Fibroblast of pulmonary artery (primary cell): ENCODE measurements around the gene SYNJ1.

Experiments used
- DNase-seq: peaks from one replicate; pipeline ENCODE4 v3.0.0-alpha.2; 2010; ENCODE audit warnings: low read depth
- H3K4me3 ChIP-seq: replicated peaks from 2 replicates; pipeline ENCODE4 v1.5.1; 2011; ENCODE audit warnings: low read depth, mild to moderate bottlenecking, control low read depth, low read length, moderate library complexity
- TF ChIP-seq, protein P1 (sequence below): IDR thresholded peaks from 2 replicates; pipeline ENCODE4 v1.5.1; 2011; ENCODE audit warnings: mild to moderate bottlenecking, control low read depth, low read length, inconsistent platforms; ENCODE audit errors: missing control alignments

Gene SYNJ1

DNA sequence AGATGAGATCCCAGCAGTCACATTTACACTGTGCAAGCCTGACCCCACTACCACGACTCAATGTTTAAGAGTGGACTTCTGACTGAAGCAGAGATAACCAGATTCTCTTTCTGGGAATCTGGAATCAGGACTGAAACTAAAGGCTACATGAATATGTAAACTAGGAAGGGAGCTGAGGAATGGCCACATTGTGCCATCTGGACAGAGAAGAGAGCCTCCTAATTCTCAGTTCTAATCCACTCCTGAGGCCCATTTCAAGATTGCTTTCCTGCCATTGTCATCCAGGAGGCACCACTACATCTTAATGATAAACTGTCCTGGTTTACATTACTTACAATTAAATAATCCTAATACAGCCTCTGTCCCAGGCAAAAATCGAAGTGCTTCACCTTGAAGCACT, 37.2 kb upstream of the SYNJ1 start:
- TF ChIP-seq, protein P1, sequence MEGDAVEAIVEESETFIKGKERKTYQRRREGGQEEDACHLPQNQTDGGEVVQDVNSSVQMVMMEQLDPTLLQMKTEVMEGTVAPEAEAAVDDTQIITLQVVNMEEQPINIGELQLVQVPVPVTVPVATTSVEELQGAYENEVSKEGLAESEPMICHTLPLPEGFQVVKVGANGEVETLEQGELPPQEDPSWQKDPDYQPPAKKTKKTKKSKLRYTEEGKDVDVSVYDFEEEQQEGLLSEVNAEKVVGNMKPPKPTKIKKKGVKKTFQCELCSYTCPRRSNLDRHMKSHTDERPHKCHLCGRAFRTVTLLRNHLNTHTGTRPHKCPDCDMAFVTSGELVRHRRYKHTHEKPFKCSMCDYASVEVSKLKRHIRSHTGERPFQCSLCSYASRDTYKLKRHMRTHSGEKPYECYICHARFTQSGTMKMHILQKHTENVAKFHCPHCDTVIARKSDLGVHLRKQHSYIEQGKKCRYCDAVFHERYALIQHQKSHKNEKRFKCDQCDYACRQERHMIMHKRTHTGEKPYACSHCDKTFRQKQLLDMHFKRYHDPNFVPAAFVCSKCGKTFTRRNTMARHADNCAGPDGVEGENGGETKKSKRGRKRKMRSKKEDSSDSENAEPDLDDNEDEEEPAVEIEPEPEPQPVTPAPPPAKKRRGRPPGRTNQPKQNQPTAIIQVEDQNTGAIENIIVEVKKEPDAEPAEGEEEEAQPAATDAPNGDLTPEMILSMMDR, result no peak
- no peak overlapping the region for H3K4me3 ChIP-seq
- no peak for DNase-seq

DNA sequence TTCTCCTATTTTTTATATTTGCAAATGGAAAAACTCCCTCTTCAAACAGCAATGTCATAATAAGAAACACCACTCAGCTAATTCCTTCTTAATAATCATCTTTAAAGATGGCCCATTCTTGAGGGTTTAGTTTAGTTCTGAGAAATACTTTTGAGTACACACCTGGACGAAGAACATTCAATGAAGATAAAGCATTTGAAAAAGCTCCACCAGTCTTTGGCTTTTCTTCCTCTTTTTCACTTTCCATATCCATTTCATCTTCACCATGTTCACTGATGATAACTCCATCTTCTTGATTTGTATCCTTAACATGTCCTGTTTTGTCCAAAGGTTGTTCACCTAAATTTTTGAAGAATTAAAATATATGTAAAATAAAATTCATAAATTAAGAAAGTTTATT, 36.4 kb upstream of the SYNJ1 start:
- no peak for DNase-seq
- TF ChIP-seq, protein P1, result no peak
- H3K4me3 ChIP-seq, result no peak overlapping the region

DNA sequence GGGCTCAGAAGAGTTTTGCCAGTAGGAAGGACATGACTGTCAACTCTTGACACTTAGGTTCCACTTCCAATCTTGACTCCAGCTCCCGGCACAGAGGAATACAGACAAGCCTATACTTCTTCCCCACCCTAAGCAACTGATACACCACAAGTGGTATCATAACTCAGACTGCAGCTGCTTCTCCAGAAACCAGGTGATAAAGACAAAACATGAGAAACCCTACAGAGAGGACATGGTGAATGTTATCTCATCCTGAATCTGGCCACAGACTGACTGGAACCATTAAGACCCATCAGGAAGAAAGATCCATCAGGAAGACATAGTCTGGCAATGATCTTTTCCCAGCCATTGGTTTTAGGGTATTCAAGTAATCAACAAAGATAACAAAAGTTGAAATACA, 30.0 kb upstream of the SYNJ1 start:
- TF ChIP-seq, protein P1, result no peak
- H3K4me3 ChIP-seq, result no peak overlapping the region
- DNase-seq, result no peak

DNA sequence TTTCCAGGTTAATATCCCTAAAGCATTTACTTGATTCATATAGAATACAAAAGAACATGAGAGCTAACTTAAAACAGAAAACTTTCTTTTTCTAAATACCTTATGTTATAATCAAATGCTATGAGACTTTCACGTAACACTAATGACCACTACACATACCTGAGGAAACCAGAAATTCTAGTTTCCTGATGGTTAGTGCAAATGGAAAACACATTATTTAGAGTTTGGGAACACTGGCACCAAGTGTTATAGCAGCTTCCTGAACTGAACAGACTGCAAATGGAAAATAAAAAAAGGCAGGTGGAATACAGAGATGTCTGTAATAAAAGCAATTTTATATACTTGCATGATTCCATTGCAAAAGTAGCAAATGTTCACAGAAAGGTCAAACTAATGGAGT, 28.3 kb upstream of the SYNJ1 start:
- DNase-seq, result no peak
- TF ChIP-seq, protein P1, result no peak
- no peak overlapping the region for H3K4me3 ChIP-seq

DNA sequence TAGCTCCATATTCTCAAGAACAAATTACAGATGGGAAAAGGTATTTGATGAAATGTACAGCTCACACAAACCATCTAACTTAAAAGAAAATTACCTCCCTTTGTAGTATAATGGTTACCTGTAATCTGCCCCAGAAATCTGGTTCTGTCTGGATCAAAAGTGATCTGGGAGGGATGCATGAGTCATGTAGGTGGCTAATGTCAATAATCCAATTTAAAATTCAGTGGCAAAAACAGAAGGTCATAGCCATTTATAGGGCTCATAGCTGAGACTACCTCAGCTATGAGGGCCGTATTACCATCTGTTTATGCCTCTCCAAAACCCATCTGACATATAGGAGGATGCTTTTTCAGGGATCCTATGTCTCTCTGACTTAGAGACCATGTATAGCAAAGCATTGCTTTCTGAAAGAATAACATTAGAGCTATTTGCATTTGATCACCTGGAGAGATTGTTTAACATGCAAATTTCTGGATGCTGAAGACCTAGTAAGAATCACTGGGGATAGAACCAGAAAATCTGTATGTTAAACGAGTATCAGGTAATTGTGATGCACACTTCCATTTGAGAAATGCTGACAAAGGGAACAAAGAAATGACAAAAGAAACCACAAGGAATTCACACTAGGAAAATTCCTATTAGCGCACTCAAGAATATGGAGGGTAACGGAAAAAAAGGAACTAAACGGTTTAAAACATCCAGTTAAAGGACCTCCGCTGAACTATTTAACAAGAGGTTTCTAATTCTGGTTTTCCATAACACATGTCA, 26.2 kb upstream of the SYNJ1 start:
- no peak overlapping the region for H3K4me3 ChIP-seq
- TF ChIP-seq, protein P1, result no peak
- DNase-seq, result no peak

DNA sequence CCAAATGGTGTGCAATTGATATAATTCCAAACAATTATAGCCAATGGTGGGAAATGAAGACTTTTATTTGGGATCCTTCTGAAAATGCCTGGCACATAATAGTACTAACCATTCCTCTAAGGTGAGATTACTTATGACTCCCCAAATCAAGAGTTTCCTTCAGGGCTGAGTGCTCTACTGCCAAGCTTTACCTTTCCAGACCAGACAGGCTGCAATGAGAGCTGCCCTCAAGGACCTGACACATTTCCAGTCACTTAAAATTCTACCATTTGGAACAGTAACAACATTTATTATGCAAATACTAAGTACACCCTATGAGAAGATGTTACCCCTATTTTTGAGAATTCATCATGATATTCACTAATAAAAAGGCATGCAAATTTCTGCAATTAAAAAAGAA, 22.6 kb upstream of the SYNJ1 start:
- TF ChIP-seq, protein P1, result no peak
- DNase-seq, result no peak

DNA sequence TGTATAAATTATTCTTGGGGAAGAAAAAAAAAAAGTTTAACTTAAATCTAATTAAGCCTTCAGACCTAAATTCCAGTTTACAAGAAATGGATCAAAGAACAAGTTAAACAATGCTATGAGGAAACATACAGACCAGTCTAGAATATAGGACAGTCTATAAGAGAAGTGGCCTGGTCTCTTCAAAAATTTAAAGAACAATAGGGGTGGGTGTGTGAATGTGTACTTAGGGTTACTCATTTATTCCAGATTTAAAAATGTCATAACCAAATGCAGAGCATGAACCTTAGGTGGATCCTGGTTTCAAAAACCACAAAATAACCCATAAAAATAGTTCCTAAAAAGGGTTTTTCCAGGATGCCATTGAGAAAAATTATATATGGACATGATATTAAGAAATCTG, 21.8 kb upstream of the SYNJ1 start:
- TF ChIP-seq, protein P1, result no peak
- no peak overlapping the region for H3K4me3 ChIP-seq
- no peak for DNase-seq

More for the DNA sequence above, 22.6 kb upstream of the SYNJ1 start:
- H3K4me3 ChIP-seq, result no peak overlapping the region
